CD4-positive, alpha-beta T cell treated with Interleukin-4 for 1 hour (primary cell): ENCODE data around the gene PPIE.
A peak's percentile ranks its signal among the peaks of the same experiment; 100 is the strongest.
"Not testable (repeated sequence)": the region's sequence is repeated elsewhere in the genome, so short reads cannot be mapped to it uniquely, and the experiment has no call there.

Source experiments
- DNase-seq, 2 donors: peaks; one replicate each; pipeline ENCODE4 v3.0.0-alpha.2; 2020 to 2022

Gene PPIE

DNA sequence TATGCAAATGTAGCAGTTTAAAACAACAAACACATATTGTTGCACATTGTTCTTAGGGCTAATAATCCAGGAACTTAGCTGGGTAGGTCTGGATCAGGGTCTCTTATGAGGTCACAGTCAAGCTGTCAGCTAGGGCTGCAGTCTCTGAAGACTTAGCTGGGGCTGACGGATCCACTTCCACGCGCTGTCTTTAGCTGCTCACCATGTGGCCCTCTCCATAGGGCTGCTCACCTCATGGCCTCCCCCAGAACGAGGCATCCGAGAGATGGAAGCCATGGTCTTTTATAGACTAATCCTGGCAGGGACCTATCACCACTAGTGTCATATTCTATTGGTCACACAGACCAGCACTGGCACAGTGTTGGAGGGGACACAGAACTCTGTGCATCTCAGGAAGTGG is 41.1 kb downstream of the PPIE start:
- no peak for DNase-seq

- DNase-seq: no peak
Observed at GRCh38 chr1:39781349-39781715, 42.6 kb downstream of the PPIE start.

DNA sequence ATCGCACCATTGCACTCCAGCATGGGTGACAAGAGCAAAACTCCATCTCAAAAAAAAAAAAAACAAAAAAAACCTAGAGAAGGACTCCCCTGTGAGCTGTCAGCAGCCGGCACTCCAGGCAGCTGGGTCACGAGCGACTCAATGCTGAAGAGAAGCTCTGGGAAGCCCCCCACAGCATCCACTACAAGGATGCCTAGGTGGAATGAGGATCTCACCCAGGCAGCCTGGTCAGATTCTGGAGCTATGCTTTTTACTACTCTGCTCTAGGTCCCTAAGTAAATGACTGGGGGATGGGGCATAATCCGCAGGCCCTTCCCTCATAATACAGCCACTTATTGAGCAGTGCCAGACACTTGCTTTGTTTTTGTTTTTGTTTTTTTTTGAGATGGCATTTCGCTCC is 43.4 kb downstream of the PPIE start:
- no peak for DNase-seq

DNA sequence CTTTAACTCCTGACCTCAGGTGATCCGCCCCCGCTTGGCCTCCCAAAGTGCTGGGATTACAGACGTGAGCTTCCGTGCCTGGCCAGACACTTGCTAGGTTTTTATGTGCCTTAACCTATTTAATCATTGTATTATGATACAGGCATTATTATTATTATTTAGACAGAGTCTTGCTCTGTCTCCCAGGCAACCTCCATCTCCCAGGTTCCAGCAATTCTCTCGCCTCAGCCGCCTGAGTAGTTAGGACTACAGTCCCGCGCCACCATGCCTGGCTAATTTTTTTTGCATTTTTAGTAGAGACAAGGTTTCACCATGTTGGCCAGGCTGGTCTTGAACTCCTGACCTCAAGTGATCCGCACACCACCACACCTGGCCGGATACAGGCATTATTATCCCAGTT is 44.0 kb downstream of the PPIE start:
- DNase-seq: not testable (repeated sequence)

GRCh38 chr1:39786303-39787107 is 47.8 kb downstream of the PPIE start:
- DNase-seq: not testable (repeated sequence)

DNA sequence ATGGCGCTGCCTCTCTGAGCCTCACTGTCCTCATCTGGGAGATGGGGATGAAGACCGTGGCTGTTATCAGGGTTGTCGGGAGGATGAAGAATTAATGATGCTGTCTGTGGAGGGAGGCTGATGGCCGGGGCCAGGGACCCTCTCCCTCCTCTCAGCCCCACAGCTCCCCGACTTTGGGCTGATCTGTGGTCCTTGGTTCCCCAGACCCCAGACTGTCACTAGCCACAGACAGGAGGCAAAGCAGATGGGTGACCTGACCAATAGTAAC is 48.4 kb downstream of the PPIE start:
- DNase-seq: not testable (repeated sequence)

DNA sequence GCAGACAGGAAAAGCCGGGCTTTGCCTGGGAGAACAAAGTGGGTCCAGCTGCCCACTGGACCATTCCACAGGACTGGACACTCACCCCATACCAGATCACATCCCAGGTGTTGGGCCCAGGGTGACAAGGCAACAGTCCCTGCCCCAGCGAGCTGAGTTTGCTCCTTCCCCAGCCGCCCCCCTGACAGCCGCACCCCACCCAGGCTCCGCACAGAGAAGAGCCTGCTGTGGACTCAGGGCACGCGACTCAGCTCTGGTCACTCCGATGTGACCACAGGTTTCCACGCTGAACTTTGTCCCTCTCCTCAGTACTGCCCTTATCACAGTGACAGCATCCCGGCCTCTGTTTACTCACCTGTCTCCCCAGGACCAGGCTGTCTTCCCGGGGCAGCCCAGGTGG is 48.8 kb downstream of the PPIE start:
- DNase-seq: no peak

- DNase-seq: not testable (repeated sequence)
Observed at GRCh38 chr1:39787964-39788363, 49.3 kb downstream of the PPIE start.

GRCh38 chr1:39788426-39788757 is 49.7 kb downstream of the PPIE start:
- no peak for DNase-seq

GRCh38 chr1:39788758-39789570 is 50.3 kb downstream of the PPIE start, which contains the start of gene BMP8B:
BMP8B (minus strand) TSS chr1:39788865; CDS start chr1:39788485, 380 bp downstream.
- peak; percentile 46 to 54 for DNase-seq

- no peak for DNase-seq
Observed at GRCh38 chr1:39789571-39790110, 51.0 kb downstream of the PPIE start.

DNA sequence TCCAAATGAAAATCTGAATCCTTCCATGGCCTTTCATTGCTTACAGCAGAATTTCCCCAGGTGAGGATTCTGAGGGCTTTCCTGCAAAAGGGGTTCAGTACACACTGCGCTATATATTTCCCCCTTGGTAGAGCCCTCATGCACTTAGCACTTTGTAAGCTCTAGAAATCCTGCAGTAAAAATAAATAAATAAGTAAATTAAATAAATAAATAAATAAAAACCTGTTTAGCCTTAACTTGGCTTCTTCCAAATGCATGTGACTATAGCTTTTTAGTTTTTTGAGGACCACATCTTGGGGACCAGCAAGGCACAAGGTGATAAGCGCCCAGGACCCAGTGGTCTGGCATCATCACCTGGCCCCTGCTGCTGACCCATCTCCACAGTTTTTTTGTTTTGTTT is 53.2 kb downstream of the PPIE start:
- DNase-seq: no peak

DNA sequence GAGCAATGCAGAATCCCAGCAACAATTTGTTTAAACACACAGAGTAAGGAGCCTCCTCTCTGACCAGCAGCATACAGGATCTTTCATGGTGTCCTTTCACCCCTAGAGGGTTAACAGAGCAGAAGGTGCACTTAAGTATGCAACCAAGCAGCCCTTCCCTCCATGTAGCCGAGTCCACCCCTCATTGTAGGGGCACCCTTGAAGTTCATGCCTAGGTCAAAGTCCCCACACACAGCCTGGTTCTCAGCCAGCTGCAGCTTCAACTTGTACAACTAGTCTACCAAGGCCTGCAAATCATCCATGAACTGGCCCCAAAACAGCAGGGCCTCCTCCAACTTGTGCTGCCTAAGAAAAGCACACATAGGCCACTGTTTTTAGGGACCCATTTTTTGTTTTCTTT is 57.0 kb downstream of the PPIE start:
- no peak for DNase-seq

- DNase-seq: peak; percentile 93 to 94
Observed at GRCh38 chr1:39798859-39799769, 60.4 kb downstream of the PPIE start.

DNA sequence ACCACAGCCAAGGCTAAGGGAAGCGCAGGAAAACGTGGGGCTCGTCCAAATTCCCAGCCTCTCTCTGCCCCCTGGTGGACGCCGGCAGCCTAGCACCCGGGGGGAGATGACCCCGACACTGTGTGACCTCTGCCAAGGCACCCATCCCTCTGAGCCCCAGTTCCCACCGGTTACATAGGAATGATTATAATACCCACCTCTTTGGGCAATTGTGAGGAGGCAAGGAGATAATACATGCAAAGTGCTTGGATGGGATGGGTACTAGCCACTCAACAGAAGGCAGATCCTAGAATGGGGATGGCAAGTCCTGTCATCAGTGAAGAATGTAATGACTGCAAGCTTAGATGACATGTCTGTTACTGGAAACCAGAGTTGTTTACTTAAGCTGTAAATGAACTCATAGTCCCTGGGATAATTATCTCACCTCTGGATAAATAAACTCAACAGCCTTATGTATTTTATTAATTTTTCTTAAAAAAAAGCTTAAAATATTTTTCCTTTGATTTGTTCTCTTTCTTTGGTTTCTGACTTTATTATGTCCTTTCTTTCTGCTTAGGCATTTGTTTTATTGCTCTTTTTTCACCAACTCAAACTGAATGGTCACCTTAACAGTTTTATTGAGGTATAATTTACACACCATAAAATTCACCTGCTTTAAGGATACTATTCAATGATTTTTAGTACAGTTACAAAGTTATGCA is 61.2 kb downstream of the PPIE start:
- DNase-seq: peak; percentile 66 to 73

GRCh38 chr1:39800471-39800835 is 61.8 kb downstream of the PPIE start:
- DNase-seq: no peak

DNA sequence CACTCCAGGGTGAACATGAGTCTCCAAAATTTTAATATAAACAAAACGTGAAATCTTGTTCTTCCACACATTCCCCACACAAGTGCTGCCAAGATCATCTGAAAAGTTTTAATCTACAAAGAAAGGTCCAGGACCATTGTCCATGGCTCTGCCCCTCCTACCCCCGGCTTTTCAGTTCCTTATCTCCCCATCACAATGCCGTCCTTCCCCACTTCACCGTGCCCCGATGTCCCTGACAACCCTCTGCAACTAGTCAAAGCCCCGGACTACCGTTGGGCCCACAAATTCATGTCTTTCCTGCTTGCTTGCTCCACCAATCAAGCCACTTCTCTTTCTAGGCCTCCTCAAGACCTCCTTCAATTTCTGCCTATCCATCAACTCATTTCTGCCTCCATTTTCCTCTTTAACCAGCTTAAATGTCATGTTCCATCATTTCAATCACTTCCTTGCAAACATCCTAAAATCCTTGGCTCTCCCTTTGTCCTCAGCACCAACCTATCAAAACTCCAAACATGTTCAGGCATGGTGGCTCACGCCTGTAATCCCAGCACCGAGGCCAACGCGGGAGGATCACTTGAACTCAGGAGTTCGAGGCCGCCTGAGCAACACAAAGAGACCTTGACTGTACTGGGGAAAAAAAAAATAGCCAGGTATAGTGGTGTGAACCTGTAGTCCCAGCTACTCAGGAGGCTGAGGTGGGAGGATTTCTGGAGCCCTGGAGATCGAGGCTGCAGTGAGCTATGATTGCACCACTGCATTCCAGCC is 64.0 kb downstream of the PPIE start:
- DNase-seq: no peak

DNA sequence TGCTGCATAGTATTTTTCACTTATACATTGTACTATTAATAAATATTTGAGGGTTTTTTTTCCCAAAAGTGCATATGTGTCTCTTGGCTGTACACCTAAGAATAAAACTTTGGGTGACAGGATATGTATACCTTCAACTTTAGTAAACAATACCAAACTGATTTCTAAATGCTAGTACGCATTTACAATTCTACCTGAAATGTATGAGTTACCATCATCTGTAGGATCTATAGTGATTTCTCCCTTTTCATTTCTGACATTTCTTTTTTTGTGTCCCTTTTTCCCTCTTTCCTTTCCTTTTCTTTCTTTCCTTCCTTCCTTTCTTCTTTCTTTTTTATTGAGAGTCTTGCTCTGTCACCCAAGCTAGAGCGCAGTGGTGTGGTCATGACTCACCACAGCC is 66.7 kb downstream of the PPIE start:
- no peak for DNase-seq

- no peak for DNase-seq
Observed at GRCh38 chr1:39808784-39809517, 70.3 kb downstream of the PPIE start.

DNA sequence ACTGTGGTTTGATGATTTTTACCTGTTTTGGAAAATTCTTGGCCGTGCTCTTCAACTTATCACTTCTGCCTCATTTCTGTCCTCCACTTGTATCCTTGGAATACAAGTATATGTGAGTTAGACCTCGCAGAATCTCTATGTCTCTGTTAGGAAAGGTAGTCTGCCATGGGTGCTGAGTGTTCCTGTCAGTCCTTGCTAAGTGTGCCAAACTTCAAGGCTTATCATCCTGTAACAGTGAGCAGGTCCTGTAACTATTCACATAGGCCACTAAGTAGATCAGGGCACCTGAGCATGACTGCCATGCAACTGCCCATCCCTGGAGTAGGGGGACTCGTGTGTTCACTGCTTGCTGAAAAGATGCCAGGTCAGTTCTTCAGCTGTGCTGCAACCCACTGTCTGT is 74.2 kb downstream of the PPIE start:
- DNase-seq: no peak
